SW 1271 (cell line): ENCODE data around the gene OSBPL7.
"Not testable (repeated sequence)": the region's sequence is repeated elsewhere in the genome, so short reads cannot be mapped to it uniquely, and the experiment has no call there.

ENCODE experiments used
- DNase-seq, 2 experiments: peaks; one replicate each; lab custom pipeline; 2025; lab: John Stamatoyannopoulos, UW

Gene OSBPL7

DNA sequence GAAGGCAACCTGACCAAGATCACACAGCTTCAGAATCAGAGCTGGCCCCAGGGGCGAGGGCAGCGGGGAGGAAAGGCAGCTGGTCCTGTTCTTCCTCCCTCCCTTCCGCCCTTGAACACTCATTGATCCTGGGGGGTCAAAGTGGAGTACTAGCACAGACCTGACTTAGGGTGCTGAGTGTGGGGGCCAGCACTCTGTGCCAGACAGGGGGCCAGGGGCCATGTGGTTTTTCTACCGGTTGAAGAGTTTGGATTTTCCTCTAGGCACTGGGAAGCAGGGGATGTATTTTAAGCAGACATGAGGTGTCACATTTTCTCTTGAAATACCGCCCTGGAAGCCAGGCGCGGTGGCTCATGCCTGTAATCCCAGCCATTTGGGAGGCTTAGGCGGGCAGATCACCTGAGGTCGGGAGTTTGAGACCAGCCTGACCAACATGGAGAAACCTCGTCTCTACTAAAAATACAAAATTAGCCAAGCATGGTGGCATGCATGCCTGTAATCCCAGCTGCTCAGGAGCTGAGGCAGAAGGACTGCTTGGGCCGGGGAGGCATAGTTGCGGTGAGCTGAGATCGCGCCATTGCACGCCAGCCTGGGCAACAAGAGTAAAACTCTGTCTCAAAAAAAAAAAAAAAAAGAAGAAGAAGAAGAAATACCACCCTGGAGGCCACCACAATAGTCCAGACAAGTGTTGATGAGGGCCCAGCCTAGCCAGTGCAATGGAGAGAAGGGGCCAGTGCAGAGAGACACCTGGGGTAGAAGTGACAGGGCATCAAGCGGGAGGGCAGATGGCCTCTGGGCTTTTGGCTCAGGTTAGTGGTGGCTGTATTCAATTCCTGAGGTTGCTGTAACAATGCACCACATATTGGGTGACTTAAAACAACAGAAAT, 15.3 kb downstream of the OSBPL7 start:
- no peak for DNase-seq

GRCh38 chr17:47804461-47804860, 17.1 kb downstream of the OSBPL7 start:
- no peak for DNase-seq

DNA sequence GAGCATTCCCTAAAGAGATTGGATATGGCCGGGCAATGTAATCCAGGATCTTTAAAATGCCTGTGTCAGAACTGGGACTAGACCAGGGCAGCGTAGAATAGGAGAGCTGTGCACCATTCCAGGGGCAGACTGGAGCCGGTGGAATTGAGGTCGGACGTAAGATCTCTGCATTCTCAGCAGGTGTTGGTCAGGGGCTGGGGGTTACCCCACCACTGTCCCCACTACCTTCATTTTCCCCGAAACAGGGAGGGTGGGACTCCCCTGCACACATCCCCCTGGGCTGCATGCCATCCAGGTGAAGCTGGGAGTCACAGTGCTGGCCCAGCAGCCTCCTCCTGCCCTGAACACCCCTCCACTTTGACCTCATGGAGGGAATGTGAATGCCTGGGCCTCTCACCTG, 17.8 kb downstream of the OSBPL7 start:
- no peak for DNase-seq

- DNase-seq = no peak
These were observed 18.4 kb downstream of the OSBPL7 start for GRCh38 chr17:47803201-47803600.

GRCh38 chr17:47802341-47803022, 19.1 kb downstream of the OSBPL7 start:
- DNase-seq = peak in 1 of 2 experiments; percentile 43

GRCh38 chr17:47801906-47802305, 19.7 kb downstream of the OSBPL7 start:
- no peak for DNase-seq

DNA sequence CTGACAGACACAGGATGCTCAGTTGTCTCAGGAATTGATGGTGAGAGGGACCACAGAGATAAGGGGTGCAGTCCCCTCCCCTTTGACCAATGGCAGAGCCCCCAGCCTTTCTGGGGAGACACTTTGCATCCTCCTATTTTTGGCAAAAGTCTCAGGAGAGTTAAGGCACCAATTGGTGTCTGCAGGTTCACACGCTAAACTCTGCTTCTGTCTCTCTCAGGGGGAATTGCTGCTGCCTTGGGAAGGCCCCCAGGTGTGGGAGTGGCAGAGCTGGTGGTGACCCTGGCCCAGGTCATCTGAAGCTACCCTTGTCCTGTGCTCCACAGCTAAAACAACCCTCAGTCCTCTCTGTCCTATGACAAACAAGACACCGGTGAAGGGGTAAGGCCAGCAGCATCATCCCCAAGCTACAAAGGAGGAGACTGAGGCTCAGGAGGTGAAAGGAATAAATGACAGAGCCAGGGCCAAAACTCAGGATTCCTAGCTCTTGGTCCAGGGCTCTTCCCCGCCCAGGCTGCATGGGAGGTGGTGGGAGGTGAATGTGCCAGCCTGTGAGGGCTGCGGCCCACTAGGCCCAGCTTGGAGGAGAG, 20.3 kb downstream of the OSBPL7 start:
- no peak for DNase-seq

DNA sequence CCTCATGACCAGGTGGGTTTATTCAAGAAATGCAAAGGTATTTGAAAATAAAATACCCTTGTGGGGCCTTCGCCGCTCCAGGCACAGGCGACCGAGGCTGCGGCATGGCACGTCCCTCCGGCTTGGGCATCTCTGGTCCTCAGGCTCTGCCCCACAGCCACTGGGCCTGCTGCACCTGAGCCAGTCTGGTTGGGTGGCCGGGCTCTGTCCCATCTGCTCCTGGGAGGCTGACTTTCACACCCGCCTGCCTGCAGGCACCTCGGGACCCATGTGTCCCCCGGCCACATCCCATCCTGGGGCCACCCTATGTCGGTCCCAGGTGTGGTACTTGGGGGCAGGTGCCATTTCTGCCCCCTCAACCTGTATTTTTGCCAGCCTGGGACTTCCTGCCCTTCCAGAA, 20.9 kb downstream of the OSBPL7 start:
- DNase-seq = no peak

DNA sequence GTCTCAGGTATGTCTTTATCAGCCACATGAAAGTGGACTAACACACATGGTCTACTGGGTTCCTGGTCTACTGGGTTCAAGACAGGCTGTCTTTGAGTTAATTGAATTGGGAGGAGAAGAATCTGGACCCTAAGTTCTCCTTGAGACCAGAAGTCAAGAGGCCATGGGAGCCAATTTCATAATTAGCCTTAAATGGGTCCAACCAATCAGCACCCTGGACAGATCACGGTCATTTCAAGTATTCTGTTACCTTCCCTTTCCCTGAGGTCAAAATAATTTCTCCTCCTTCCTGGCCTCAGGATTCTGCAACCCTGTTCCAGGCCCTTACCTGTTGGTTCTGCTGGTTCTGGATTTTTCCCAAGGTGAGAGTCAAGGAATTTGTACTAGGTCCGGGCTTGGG, 23.8 kb downstream of the OSBPL7 start:
- no peak for DNase-seq

DNA sequence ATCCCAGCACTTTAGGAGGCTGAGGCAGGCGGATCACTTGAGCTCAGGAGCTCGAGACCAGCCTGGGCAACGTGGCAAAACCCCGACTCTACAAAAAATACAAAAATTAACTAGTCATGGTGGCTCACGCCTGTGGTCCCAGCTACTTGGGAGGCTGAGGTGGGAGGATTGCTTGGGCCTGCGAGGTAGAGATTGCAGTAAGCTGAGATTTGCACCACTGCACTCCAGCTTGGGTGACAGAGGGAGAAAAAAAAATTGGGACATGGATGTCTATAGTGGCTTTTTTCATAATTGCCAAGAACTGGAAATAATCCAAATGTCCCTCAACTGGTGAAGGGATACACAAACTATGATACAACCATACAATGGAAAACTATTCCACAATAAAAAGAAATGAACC, 28.6 kb downstream of the OSBPL7 start:
- no peak for DNase-seq

GRCh38 chr17:47792457-47792856, 29.1 kb downstream of the OSBPL7 start:
- DNase-seq = no peak

GRCh38 chr17:47791025-47791424, 30.6 kb downstream of the OSBPL7 start:
- DNase-seq = no peak

GRCh38 chr17:47789611-47790561, 31.7 kb downstream of the OSBPL7 start:
- peak; percentile 17 to 54 for DNase-seq

DNA sequence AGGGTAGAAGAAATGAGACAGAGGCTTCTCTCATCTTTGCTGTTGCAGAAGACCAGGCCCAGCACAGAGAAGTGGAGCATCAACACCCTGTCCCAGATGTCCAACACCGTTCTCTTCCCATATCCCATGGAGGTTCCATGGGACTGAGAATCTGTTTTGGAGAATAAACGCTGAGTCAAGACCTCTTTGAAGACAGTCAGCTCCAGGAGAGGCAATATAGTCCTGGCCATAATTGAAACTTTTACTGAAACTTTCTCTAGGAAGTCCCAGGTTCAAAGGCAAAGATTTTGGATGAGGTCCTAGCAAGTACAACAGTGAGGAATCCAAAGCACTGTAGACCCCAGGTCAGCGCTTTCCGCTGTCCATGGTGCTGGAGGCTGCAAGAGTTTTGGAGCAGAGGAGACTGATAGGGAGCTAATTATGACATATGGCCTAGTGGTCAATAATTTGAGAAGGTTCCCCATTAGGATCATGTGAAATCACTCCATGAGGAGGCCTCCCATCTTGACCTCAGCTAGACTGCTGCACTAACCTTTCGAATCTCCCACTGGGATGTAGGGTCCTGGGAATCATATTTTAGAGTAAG, 36.0 kb downstream of the OSBPL7 start:
- DNase-seq = no peak

DNA sequence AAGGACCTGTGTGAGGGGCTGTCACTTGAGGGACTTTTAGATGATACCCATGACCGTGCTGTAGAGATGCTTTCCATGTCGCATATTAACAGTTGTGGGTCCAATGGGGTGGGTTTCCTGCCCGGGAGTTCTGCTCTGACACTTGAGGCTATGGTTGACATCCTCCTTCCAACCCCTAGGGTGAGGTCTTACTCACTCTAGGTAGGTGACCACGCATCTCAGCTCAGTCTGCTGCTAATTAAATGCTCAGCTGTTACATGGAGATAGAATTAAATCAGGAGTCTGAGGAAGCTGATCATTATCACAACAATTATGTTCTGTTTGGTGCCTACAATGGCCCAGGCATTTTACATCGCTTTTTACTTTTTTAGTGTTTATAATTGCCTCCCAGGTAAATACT, 40.2 kb downstream of the OSBPL7 start:
- DNase-seq = no peak

- DNase-seq = no peak
These were observed 43.4 kb downstream of the OSBPL7 start for GRCh38 chr17:47778184-47778635.

DNA sequence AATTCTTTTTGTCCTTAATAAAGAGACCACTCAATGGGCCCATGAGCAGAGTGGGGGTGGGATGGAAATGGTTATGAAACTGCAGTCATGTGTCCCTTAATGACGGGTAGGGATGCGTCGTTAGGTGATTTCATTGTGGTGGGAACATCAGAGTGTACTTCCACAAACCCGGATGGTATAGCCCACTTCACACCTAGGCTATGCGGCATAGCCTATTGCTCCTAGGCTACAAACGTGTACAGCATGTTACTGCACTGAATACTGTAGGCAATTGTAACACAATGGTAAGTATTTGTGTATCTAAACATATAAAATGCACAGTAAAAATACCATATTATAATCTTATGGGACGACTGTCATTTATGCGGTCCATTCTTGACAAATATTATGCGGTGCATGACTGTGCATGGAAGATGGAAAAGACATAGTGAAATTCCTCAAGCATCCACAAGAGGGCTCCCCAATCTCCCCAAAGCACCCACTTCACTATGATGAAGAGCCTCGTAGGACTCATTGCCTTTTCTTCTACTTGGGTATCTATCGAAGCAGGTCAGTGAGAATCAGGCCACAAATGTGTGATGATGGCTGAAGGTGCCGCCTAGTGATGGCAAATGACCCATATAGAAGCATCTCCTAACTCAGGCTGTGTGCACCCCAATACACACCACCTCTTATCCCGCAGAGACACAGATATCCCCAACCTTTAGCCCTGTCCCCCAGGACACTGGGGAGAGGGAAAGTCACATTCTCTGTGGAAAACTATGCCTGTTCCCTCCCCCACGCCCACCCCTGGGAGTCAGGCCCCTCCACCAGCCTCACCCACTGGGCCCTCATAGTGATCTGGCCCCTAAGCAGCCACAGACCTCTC, 45.0 kb downstream of the OSBPL7 start:
- peak in 1 of 2 experiments; percentile 55 for DNase-seq

- no peak for DNase-seq
These were observed 46.5 kb downstream of the OSBPL7 start for GRCh38 chr17:47774987-47775580.

- no peak for DNase-seq
These were observed 47.3 kb downstream of the OSBPL7 start for GRCh38 chr17:47774331-47774730.

GRCh38 chr17:47773649-47774048, 47.9 kb downstream of the OSBPL7 start:
- DNase-seq = not testable (repeated sequence)
